Stomach (tissue), 9 donors: ENCODE data around the gene AMT. TPM values are rescaled to one million over a fixed set of nuclear protein-coding genes. Genes with fewer than 3 reads are reported as not detected.

Experiments
- DNase-seq, 2 donors: peaks; one replicate each; pipeline versions ENCODE4 v3.0.0 to v3.0.0-alpha.2; 2013 to 2019
- H3K27ac ChIP-seq, 5 donors: fragments of 200-600 bp in 4 of 5; sonication (generic) in 4 of 5; one replicate each; pipeline ENCODE4 v1.5.1; 2013 to 2019; ENCODE audit warnings: mild to moderate bottlenecking in 1 of 5, moderate library complexity in 1 of 5
- H3K27me3 ChIP-seq, 3 donors: fragments of 200-600 bp; sonication (generic); one replicate each; pipeline ENCODE4 v1.5.1; 2017 to 2019; ENCODE audit warnings: mixed run types in 1 of 3
- H3K36me3 ChIP-seq, 4 donors: fragments of 200-600 bp; sonication (generic); 1 replicate in 3 of 4; 2 replicates in 1 of 4; pipeline ENCODE4 v1.5.1; 2016 to 2019
- H3K4me1 ChIP-seq, 4 donors: fragments of 200-600 bp; sonication (generic); one replicate each; pipeline ENCODE4 v1.5.1; 2016 to 2019
- H3K4me3 ChIP-seq, 4 donors: fragments of 200-600 bp; sonication (generic) in 3 of 4; one replicate each; pipeline ENCODE4 v1.5.1; 2016 to 2019; ENCODE audit warnings: mild to moderate bottlenecking in 1 of 4
- H3K9me3 ChIP-seq, 4 donors: fragments of 200-600 bp; sonication (generic); one replicate each; pipeline ENCODE4 v1.5.1; 2016 to 2019
- CTCF ChIP-seq, 7 experiments: fragments of 450-650 bp in 4 of 7; fragments of 200-600 bp in 3 of 7; sonication (generic) in 3 of 7; IDR thresholded peaks; one replicate each; pipeline ENCODE4 v1.5.1; 2016 to 2019; ENCODE audit warnings: antibody characterized with exemption in 7 of 7, control low read depth in 2 of 7, mild to moderate bottlenecking in 1 of 7
- EP300 ChIP-seq: sonication (generic); formaldehyde crosslinking; IDR thresholded peaks from one replicate; pipeline ENCODE4 v1.6.1; 2017; ENCODE audit warnings: antibody characterized with exemption
- POLR2A ChIP-seq, 4 donors: fragments of 450-650 bp; IDR thresholded peaks; one replicate each; pipeline ENCODE4 v1.6.1; 2016; ENCODE audit warnings: antibody characterized with exemption in 4 of 4, control low read depth in 2 of 4, mild to moderate bottlenecking in 1 of 4, moderate library complexity in 1 of 4
- POLR2AphosphoS5 ChIP-seq, 3 donors: sonication (generic); formaldehyde crosslinking; IDR thresholded peaks; one replicate each; pipeline ENCODE4 v1.6.1; 2016; ENCODE audit warnings: antibody characterized with exemption in 3 of 3
- WGBS, 5 donors: extraction: QIAGEN DNeasy Blood & Tissue Kit in 3 of 5; methylation state at CpG; one replicate each; pipeline versions ENCODE4 v1.1.5 to v1.1.7; 2013 to 2018; 5-methylcytosine and 5-hydroxymethylcytosine counted together
- intact Hi-C: fragments of 100-400 bp; cut with DNase I; formaldehyde crosslinking; loops from one replicate; pipeline ENCODE4 v1.15.1; 2023; ENCODE audit warnings: low total_unique reads
- polyA plus RNA-seq, 3 donors: library from polyadenylated mRNA; stranded (reverse); fragments of 200-250 nt; gene quantifications; one replicate each; pipeline ENCODE4 v1.2.3, GENCODE V29; 2013
- small RNA-seq, 4 donors: library from RNA; depleted of rRNA; stranded (forward); fragments of <200 nt; gene quantifications; one replicate each; pipeline ENCODE3, GENCODE V24; 2016
- total RNA-seq, 5 donors: library from RNA; depleted of rRNA; stranded (reverse); fragments of >200 nt; gene quantifications; one replicate each; pipeline versions ENCODE4 v1.1.0 to v1.2.3, GENCODE V29; 2014 to 2016
- donor health status: healthy with polysubstance abuse.
- donor health status: Bipolar disorder and iron deficiency.
- donor health status: healthy.

Gene AMT
- total and polyA plus RNA-seq, 8 donors: 4.5 to 27.8 (median 13.8) TPM

GRCh38 chr3:49371946-49372345, 50.3 kb downstream of the AMT start:
- Histone ChIP-seq H3K27me3 (no peaks in the 10 kb centered on the region), H3K9me3 (no peaks in the 10 kb centered on the region), H3K36me3 (peaks cover 58 to 88% (median 87%) of the 10 kb centered on the region in 4 donors), H3K4me1 (peaks cover 0 to 31% (median 11%) of the 10 kb centered on the region in 4 donors), H3K27ac (no peak overlapping the region), H3K4me3 (no peak overlapping the region)
- TF ChIP-seq POLR2AphosphoS5 (IDR thresholded peaks at IDR 0.05) (no peak), POLR2A (IDR thresholded peaks at IDR 0.05) (no peak), EP300 (no peak), CTCF (IDR thresholded peaks at IDR 0.05) (no peak)
- intact Hi-C loops: no loop called here
- no peak for DNase-seq

GRCh38 chr3:49370585-49371290, 51.5 kb downstream of the AMT start:
- intact Hi-C loops: no loop called here
- Histone ChIP-seq H3K27ac (no peak overlapping the region), H3K27me3 (no peaks in the 10 kb centered on the region), H3K9me3 (no peaks in the 10 kb centered on the region), H3K36me3 (peaks cover 70 to 98% (median 96%) of the 10 kb centered on the region in 4 donors), H3K4me3 (no peak overlapping the region), H3K4me1 (peaks cover 0 to 23% (median 7%) of the 10 kb centered on the region in 4 donors)
- WGBS, 5 donors: 88 to 90% (median 90%) methylated on average over 6 of the region's 6 CpGs
- DNase-seq: no peak
- no peak for TF ChIP-seq POLR2A (IDR thresholded peaks at IDR 0.05)
- no peak for TF ChIP-seq EP300
- TF ChIP-seq CTCF (IDR thresholded peaks at IDR 0.05): no peak
- no peak for TF ChIP-seq POLR2AphosphoS5 (IDR thresholded peaks at IDR 0.05)

Small RNAs within 50 kb of the gene (small RNA-seq; reads per million reads assigned to genes)
- 0 reads per million in 4 donors for gene RNA5SP130

Other genes with a start within 250 kb of the AMT start
- 10 to 100 TPM in 1 of 5 donors, 1 to 10 TPM in 4; 2.7 to 32.7 (median 3.9) TPM for gene C3orf62, start 145.2 kb downstream of the AMT start, total RNA-seq
- 1 to 10 TPM; 1.7 to 7.6 (median 2.5) TPM for gene C3orf62, start 145.2 kb downstream of the AMT start, polyA plus RNA-seq
- 100 to 1,000 TPM in 2 of 5 donors, 10 to 100 TPM in 3; 21.9 to 123 (median 29.9) TPM for gene USP4, start 82.4 kb downstream of the AMT start, total RNA-seq
- gene USP4, start 82.4 kb downstream of the AMT start, polyA plus RNA-seq: 10 to 100 TPM; 22.7 to 25.8 (median 22.9) TPM
- 100 to 1,000 TPM in 3 of 5 donors, 10 to 100 TPM in 2; 58.4 to 350 (median 155) TPM for gene GPX1, start 64.1 kb downstream of the AMT start, total RNA-seq
- gene GPX1, start 64.1 kb downstream of the AMT start, polyA plus RNA-seq: 100 to 1,000 TPM; 344 to 452 (median 355) TPM
- gene RHOA, start 10.5 kb downstream of the AMT start, total RNA-seq: 100 to 1,000 TPM; 107 to 380 (median 374) TPM
- 100 to 1,000 TPM; 218 to 461 (median 340) TPM for gene RHOA, start 10.5 kb downstream of the AMT start, polyA plus RNA-seq
- 10 to 100 TPM in 4 of 5 donors, not detected in 1; 10.3 to 39.8 (median 18.4) TPM for gene TCTA, start 10.1 kb downstream of the AMT start, total RNA-seq
- gene TCTA, start 10.1 kb downstream of the AMT start, polyA plus RNA-seq: 10 to 100 TPM; 18.3 to 31.2 (median 22.1) TPM
- 10 to 100 TPM in 3 of 5 donors, 1 to 10 TPM in 2; 2.3 to 19.7 (median 10.6) TPM for gene NICN1, start 6.9 kb upstream of the AMT start, total RNA-seq
- gene NICN1, start 6.9 kb upstream of the AMT start, polyA plus RNA-seq: 1 to 10 TPM; 3.5 to 7.3 (median 4.5) TPM
- gene DAG1, start 47.8 kb upstream of the AMT start, total RNA-seq: 100 to 1,000 TPM in 1 of 5 donors, 10 to 100 TPM in 4; 29.8 to 144 (median 67.5) TPM
- gene DAG1, start 47.8 kb upstream of the AMT start, polyA plus RNA-seq: 10 to 100 TPM in 2 of 3 donors, 1 to 10 TPM in 1; 4.1 to 21.9 (median 13.1) TPM
- 1 to 10 TPM in 3 of 5 donors, under 1 TPM in 1, not detected in 1; 0.37 to 4.5 (median 1.5) TPM for gene BSN, start 132.0 kb upstream of the AMT start, total RNA-seq
- gene BSN, start 132.0 kb upstream of the AMT start, polyA plus RNA-seq: under 1 TPM in 2 of 3 donors, not detected in 1; 0.03 to 0.06 TPM